ENCODE results near the gene VAMP5. TPM values are rescaled to one million over a fixed set of nuclear protein-coding genes. Genes with fewer than 3 reads are reported as not detected.
"Not testable (repeated sequence)": the region's sequence is repeated elsewhere in the genome, so short reads cannot be mapped to it uniquely, and the experiment has no call there.

VAMP5 gene
- total RNA-seq, 1 experiment from 2014 or later, result 0.59 TPM

DNA sequence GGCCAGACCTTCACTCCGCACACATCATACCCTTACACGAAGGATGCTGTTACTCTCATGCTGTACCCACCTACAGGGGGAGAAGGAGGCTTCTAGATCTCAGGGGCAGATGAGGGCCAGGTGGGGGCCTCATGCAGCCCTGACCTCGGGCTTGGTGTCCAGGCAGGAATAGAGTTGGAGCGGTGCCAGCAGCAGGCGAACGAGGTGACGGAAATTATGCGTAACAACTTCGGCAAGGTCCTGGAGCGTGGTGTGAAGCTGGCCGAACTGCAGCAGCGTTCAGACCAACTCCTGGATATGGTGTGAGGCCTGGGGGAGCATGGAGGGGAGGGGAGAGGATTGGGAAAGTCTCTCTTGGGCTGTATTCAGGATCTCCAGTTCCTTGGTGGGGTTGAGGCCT lies 7.3 kb downstream of the VAMP5 start:
- Histone ChIP-seq H3K79me1 (ENCODE audit: insufficient read depth, low read depth, low read length, poor library complexity, severe bottlenecking) (no peaks in the 10 kb centered on the region), H3K4me2 (ENCODE audit: insufficient read depth, insufficient read length, low read length) (no peak overlapping the region), H2AK5ac (ENCODE audit: insufficient read length, low read length) (no peak overlapping the region), H2AFZ (ENCODE audit: low read length) (no peak overlapping the region), H3T11ph (ENCODE audit: low read length) (no peak overlapping the region), H3K14ac (ENCODE audit: insufficient read depth, low read length) (no peak overlapping the region), H3K4me1 (ENCODE audit: insufficient read depth, low read length) (no peaks in the 10 kb centered on the region), H4K8ac (replicated peaks; ENCODE audit: insufficient read length, low read depth, low read length) (no peak overlapping the region), H3K23me2 (ENCODE audit: insufficient read length, low read depth, low read length, poor library complexity, severe bottlenecking) (peaks cover 9% of the 10 kb centered on the region), H4K91ac (ENCODE audit: insufficient read length, low read depth, low read length) (no peak overlapping the region), H2BK20ac (ENCODE audit: low read depth, low read length, poor library complexity, severe bottlenecking) (no peak overlapping the region), H2BK120ac (ENCODE audit: low read depth, low read length, poor library complexity, severe bottlenecking) (no peak overlapping the region), H4K5ac (ENCODE audit: insufficient read length, low read depth, low read length) (no peak overlapping the region), H3K9me3 (ENCODE audit: control insufficient read depth, low read depth, low read length) (no peaks in the 10 kb centered on the region), H2BK15ac (ENCODE audit: low read depth, low read length) (no peak overlapping the region), H3K27ac (ENCODE audit: insufficient read length, low read depth, low read length) (no peak overlapping the region), H3K27me3 (ENCODE audit: insufficient read depth, low read length) (no peaks in the 10 kb centered on the region), H2BK12ac (ENCODE audit: insufficient read length, low read depth, low read length) (no peak overlapping the region), H3K56ac (ENCODE audit: insufficient read length, low read depth, low read length) (no peak overlapping the region), H3K4ac (ENCODE audit: low read depth, low read length) (no peak overlapping the region), H3K23ac (ENCODE audit: insufficient read length, low read depth, low read length) (no peak overlapping the region), H2BK5ac (ENCODE audit: insufficient read length, low read length) (no peak overlapping the region), H4K20me1 (ENCODE audit: control insufficient read depth, insufficient read depth, insufficient read length) (no peaks in the 10 kb centered on the region), H3K79me2 (ENCODE audit: insufficient read depth, low read length) (no peaks in the 10 kb centered on the region), H3K9ac (ENCODE audit: extremely low read depth, insufficient read length, low read length) (no peak overlapping the region), H3K18ac (ENCODE audit: insufficient read length, low read depth, low read length) (no peak overlapping the region)
- no peak overlapping the region for H3K27ac Mint-ChIP-seq
- TF ChIP-seq, protein P1, sequence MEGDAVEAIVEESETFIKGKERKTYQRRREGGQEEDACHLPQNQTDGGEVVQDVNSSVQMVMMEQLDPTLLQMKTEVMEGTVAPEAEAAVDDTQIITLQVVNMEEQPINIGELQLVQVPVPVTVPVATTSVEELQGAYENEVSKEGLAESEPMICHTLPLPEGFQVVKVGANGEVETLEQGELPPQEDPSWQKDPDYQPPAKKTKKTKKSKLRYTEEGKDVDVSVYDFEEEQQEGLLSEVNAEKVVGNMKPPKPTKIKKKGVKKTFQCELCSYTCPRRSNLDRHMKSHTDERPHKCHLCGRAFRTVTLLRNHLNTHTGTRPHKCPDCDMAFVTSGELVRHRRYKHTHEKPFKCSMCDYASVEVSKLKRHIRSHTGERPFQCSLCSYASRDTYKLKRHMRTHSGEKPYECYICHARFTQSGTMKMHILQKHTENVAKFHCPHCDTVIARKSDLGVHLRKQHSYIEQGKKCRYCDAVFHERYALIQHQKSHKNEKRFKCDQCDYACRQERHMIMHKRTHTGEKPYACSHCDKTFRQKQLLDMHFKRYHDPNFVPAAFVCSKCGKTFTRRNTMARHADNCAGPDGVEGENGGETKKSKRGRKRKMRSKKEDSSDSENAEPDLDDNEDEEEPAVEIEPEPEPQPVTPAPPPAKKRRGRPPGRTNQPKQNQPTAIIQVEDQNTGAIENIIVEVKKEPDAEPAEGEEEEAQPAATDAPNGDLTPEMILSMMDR (conservative IDR thresholded peaks at IDR 0.05), result no peak
- peaks cover 26% of the 10 kb centered on the region for H3K27me3 Mint-ChIP-seq (ENCODE audit: low read depth)
- no CpG with 5 or more reads among the region's 12 CpGs for WGBS (ENCODE audit: extremely low coverage, insufficient read length, low lambda C conversion rate)
- H3K4me3 Mint-ChIP-seq, result peak overlapping the region in 1 of 2 experiments; percentile 2; a peak in 1 of 5 replicates
- peaks cover 13 to 15% of the 10 kb centered on the region in 2 experiments for H3K4me1 Mint-ChIP-seq
- H3K36me3 Mint-ChIP-seq (ENCODE audit: insufficient read depth in 1 of 3, low read depth in 3 of 3), result peaks cover 0 to 4% (median under 1%) of the 10 kb centered on the region in 3 experiments; a peak in 2 of 7 replicates
- DNase-seq, result no peak
- no peaks in the 10 kb centered on the region for H3K9me3 Mint-ChIP-seq

DNA sequence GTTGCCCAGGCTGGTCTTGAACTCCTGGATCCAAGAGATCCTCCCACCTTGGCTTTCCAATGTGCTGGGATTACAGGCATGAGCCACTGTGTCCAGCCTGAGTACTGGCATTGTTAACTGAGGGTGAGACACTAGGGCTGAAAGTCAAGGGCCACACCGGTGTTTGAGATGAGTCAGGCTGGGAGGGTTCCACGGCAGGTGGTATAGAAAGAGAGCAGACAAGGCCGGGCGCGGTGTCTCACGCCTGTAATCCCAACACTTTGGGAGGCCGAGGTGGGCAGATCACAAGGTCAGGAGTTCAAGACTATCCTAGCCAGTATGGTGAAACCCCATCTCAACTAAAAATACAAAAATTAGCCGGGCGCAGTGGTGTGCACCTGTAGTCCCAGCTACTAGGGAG lies 8.1 kb downstream of the VAMP5 start:
- not testable (repeated sequence) for H3K4me1 ChIP-seq (ENCODE audit: insufficient read depth, low read length); H3K14ac ChIP-seq (ENCODE audit: insufficient read depth, low read length); H3K18ac ChIP-seq (ENCODE audit: insufficient read length, low read depth, low read length); H2BK120ac ChIP-seq (ENCODE audit: low read depth, low read length, poor library complexity, severe bottlenecking); H2AFZ ChIP-seq (ENCODE audit: low read length); H3K4me3 Mint-ChIP-seq; H2AK5ac ChIP-seq (ENCODE audit: insufficient read length, low read length); H3K27ac Mint-ChIP-seq; H2BK20ac ChIP-seq (ENCODE audit: low read depth, low read length, poor library complexity, severe bottlenecking); H3K23ac ChIP-seq (ENCODE audit: insufficient read length, low read depth, low read length); H2BK5ac ChIP-seq (ENCODE audit: insufficient read length, low read length); H3K56ac ChIP-seq (ENCODE audit: insufficient read length, low read depth, low read length); H4K8ac ChIP-seq (replicated peaks; ENCODE audit: insufficient read length, low read depth, low read length); H3K36me3 Mint-ChIP-seq (ENCODE audit: insufficient read depth in 1 of 3, low read depth in 3 of 3); H3K23me2 ChIP-seq (ENCODE audit: insufficient read length, low read depth, low read length, poor library complexity, severe bottlenecking); DNase-seq; H3K4me2 ChIP-seq (ENCODE audit: insufficient read depth, insufficient read length, low read length); H4K91ac ChIP-seq (ENCODE audit: insufficient read length, low read depth, low read length); H3K9me3 Mint-ChIP-seq; H3K27ac ChIP-seq (ENCODE audit: insufficient read length, low read depth, low read length); H3K9ac ChIP-seq (ENCODE audit: extremely low read depth, insufficient read length, low read length); H2BK15ac ChIP-seq (ENCODE audit: low read depth, low read length); H3K79me1 ChIP-seq (ENCODE audit: insufficient read depth, low read depth, low read length, poor library complexity, severe bottlenecking); H4K20me1 ChIP-seq (ENCODE audit: control insufficient read depth, insufficient read depth, insufficient read length); H3T11ph ChIP-seq (ENCODE audit: low read length); H3K4ac ChIP-seq (ENCODE audit: low read depth, low read length); H3K9me3 ChIP-seq (ENCODE audit: control insufficient read depth, low read depth, low read length); H3K79me2 ChIP-seq (ENCODE audit: insufficient read depth, low read length); H4K5ac ChIP-seq (ENCODE audit: insufficient read length, low read depth, low read length); H3K27me3 ChIP-seq (ENCODE audit: insufficient read depth, low read length); H2BK12ac ChIP-seq (ENCODE audit: insufficient read length, low read depth, low read length)
- no CpG with 5 or more reads among the region's 9 CpGs for WGBS (ENCODE audit: extremely low coverage, insufficient read length, low lambda C conversion rate)
- H3K4me1 Mint-ChIP-seq, result peaks cover 17 to 18% of the 10 kb centered on the region in 2 experiments
- peaks cover 26% of the 10 kb centered on the region for H3K27me3 Mint-ChIP-seq (ENCODE audit: low read depth)

Data from H9 (cell line).